ENCODE measurements around the gene PARS2. TPM values are rescaled to one million over a fixed set of nuclear protein-coding genes. Genes with fewer than 3 reads are reported as not detected.

Gene PARS2
- total RNA-seq, 2 experiments from 2014 or later: 4.2 TPM

DNA sequence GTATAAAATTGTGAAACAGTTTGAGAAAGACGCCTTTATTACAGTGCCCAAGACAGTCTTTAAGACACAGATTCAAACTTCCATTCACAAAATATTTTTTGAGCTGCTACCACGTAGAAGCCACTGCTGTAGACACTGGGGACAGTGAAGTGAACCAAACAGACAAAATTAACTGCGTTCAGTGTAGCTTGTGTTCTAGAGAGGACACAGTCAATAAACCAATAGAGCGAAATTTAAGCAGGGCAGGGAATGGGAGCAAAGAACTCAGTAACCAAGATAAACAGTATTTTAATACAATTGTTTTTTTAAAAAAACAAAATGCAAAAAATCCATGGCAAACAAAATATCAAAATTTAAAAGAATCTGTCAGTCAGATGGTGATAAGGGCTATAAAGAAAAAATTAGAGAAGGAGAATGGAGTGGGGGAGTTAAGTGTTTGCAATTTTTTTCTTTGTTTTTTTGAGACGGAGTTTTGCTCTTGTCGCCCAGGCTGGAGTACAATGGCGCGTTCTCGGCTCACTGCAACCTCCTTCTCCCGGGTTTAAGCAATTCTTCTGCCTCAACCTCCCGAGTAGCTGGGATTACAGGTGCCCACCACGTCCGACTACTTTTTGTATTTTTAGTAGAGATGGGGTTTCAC lies 719 bp upstream of the PARS2 start:
- ChIA-PET CTCF (interaction anchor here (0.7 to 5.3 kb wide), 3 partner anchors 9 to 45 kb away, joined by 3 to 31 read pairs (median 4); partner anchors contain the start of gene TTC22), POLR2A (no interaction called here)
- Mint-ChIP-seq H3K4me3 (peak overlapping the region; percentile 94), H3K4me1 (ENCODE audit: low read depth) (peaks cover 18% of the 10 kb centered on the region), H3K27ac (peak overlapping the region; percentile 93), H3K9me3 (ENCODE audit: insufficient read depth) (no peaks in the 10 kb centered on the region), H3K36me3 (ENCODE audit: low read depth) (no peaks in the 10 kb centered on the region), H3K27me3 (ENCODE audit: low read depth) (no peaks in the 10 kb centered on the region)
- ATAC-seq: peak; percentile 40
- no peak for DNase-seq

DNA sequence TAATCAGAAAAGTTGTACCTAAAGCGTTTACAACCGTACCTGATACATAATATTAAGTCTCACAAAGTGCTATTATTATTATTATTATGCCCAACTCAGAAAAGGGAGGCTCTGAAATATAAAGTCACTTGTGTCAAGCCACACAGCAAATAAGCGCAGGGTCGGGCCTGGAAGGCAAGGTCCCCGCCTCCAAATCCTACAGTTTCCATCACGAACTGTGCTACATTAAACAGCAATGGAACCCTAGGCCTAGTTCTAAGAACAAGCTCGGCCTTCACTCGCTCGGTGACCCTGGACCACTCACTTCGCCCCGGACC lies 549 bp downstream of the PARS2 start:
- ChIA-PET CTCF (interaction anchor here (1.6 to 1.9 kb wide), 2 partner anchors 37 to 46 kb away, joined by 3 to 10 read pairs; partner anchors contain the start of gene TTC22), POLR2A (interaction anchor here (1.1 kb wide), 1 partner anchor 37 kb away, joined by 3 read pairs; the partner anchor contains the start of gene TTC22)
- DNase-seq: peak; percentile 31
- H3K27ac Mint-ChIP-seq: peak overlapping the region; percentile 93
- H3K4me1 Mint-ChIP-seq (ENCODE audit: low read depth): peaks cover 18% of the 10 kb centered on the region
- no peaks in the 10 kb centered on the region for H3K9me3 Mint-ChIP-seq (ENCODE audit: insufficient read depth)
- peak; percentile 4 for ATAC-seq
- no peaks in the 10 kb centered on the region for H3K36me3 Mint-ChIP-seq (ENCODE audit: low read depth)
- peak overlapping the region; percentile 94 for H3K4me3 Mint-ChIP-seq
- H3K27me3 Mint-ChIP-seq (ENCODE audit: low read depth): no peaks in the 10 kb centered on the region

DNA sequence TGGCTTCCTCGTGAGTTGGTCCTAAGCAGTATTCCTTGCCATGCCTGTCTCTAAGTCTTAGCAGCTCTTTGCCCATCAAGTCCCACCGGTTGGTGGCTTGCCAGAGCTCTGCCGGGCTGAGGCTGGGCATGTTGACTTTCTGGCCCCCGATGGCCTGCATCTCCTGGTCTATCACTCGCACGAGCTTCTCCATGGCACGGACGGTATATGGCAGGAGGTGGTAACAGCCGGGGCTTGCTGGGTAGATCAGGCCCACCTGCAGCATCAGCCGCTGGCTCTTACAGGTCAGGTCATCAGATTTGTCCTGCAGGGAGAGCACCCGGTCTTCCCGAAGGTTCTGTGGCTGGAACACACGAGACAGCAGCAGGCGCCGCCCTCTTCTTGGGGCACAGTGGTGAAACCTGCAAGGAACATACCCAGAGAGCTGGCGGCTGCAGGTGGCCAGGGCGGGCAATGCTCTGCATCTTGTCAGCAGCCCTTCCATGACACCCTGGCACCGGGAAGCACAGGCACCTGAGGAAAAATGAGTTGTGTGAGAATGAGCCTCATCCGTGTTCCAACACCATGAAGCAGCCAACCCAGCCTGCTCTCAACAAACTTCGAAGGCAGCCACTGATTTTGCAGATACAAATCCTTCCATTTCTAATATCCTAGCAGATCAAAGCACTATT lies 5.5 kb downstream of the PARS2 start:
- Mint-ChIP-seq H3K4me1 (ENCODE audit: low read depth) (peaks cover 8% of the 10 kb centered on the region), H3K9me3 (ENCODE audit: insufficient read depth) (no peaks in the 10 kb centered on the region), H3K27me3 (ENCODE audit: low read depth) (no peaks in the 10 kb centered on the region), H3K4me3 (no peak overlapping the region), H3K27ac (no peak overlapping the region), H3K36me3 (ENCODE audit: low read depth) (peaks cover 8% of the 10 kb centered on the region)
- no peak for DNase-seq
- ChIA-PET CTCF (no interaction called here), POLR2A (no interaction called here)
- ATAC-seq: no peak

DNA sequence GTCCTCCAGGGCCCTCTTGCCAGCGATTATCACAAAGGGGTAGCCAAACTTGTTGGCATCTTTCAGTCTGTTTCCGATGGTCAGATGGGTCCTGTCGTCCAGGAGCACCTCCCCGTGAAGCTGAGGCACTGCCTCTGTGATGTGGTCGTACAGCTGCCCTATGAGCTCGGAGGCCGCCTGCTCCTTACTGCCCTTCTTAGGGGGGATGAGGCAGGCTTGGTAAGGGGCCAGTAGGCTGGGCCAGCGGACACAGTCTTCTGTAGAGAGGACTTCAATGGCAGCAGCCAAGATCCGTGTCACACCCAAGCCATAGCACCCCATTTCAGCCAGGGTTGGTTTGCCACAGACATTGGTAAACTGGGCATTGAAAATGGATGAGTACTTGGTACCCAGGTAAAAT lies 6.5 kb downstream of the PARS2 start:
- Mint-ChIP-seq H3K4me1 (ENCODE audit: low read depth) (peaks cover under 1% of the 10 kb centered on the region), H3K9me3 (ENCODE audit: insufficient read depth) (no peaks in the 10 kb centered on the region), H3K27ac (no peak overlapping the region), H3K36me3 (ENCODE audit: low read depth) (peaks cover 8% of the 10 kb centered on the region), H3K4me3 (no peak overlapping the region), H3K27me3 (ENCODE audit: low read depth) (no peaks in the 10 kb centered on the region)
- CTCF ChIA-PET: no interaction called here
- DNase-seq (no peak), ATAC-seq (no peak)
- POLR2A ChIA-PET: no interaction called here

DNA sequence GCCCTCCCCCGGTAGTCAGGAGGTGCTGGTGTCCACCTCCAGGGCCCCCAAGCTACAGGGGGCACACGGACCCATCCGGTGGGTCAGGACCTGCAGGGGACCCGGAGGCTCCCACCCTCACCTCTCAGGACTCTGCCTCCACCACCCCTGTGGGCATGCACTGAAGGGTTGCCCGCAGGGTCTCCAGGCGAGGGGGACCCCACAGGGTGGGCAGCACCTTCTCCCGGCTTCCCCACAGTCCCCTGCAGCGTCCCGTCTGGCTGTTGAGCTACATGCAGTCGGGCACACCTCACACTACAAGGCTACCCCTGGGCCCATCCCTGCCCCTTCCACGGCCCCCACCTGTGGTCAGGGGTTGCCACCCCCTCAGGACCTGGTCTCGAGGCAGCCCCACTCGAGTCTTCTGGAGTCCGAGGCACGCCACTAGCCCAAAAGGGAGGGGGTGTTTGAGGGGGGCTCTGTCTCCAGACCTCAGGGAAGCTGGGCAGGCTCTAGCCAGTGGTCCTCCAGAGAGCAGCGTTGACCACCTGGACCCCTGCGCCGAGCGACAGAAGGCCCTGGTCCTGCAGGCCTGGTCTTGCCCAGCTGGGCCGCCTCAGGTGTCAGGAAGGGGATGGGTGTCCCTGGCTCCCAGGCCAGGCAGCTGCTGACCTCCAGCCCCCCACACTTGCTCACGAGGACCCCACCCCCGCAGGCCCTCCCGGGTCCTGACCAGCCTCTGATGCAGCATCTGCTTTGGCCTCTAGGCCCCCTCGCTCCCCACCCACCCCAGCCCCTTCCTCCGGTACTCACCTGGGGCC lies 9.6 kb downstream of the PARS2 start:
- ATAC-seq: no peak
- POLR2A ChIA-PET: no interaction called here
- no peak overlapping the region for H3K27ac Mint-ChIP-seq
- H3K27me3 Mint-ChIP-seq (ENCODE audit: low read depth): no peaks in the 10 kb centered on the region
- H3K4me3 Mint-ChIP-seq: no peak overlapping the region
- no peak for DNase-seq
- CTCF ChIA-PET: interaction anchor here (0.5 kb wide), 1 partner anchor 1033 kb away, joined by 3 read pairs; no protein-coding TSS in a partner anchor
- no peaks in the 10 kb centered on the region for H3K4me1 Mint-ChIP-seq (ENCODE audit: low read depth)
- no peaks in the 10 kb centered on the region for H3K9me3 Mint-ChIP-seq (ENCODE audit: insufficient read depth)
- peaks cover 8% of the 10 kb centered on the region for H3K36me3 Mint-ChIP-seq (ENCODE audit: low read depth)

DNA sequence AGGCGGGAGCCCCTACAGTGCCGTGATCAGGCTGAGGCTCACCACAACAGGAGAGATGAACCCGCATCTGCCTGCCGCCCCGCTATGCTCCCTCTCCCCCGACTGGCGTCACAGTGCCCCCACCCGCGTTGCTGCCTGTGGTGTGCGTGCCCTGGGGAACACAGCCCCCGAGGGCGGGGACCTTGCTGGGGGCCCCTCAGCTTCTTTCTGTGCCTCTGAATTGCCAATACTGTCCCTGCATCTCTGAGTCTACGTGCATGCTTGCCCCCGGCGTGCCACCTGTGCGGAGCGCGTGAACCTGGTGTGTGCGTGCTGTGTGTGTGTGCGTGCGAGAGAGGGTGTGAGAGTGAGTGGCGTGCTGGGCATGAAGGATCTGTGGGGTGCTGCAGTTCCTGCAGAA lies 10.3 kb downstream of the PARS2 start:
- Mint-ChIP-seq H3K4me3 (no peak overlapping the region), H3K27ac (no peak overlapping the region), H3K4me1 (ENCODE audit: low read depth) (no peaks in the 10 kb centered on the region), H3K27me3 (ENCODE audit: low read depth) (no peaks in the 10 kb centered on the region), H3K36me3 (ENCODE audit: low read depth) (peaks cover 8% of the 10 kb centered on the region), H3K9me3 (ENCODE audit: insufficient read depth) (no peaks in the 10 kb centered on the region)
- CTCF ChIA-PET: no interaction called here
- DNase-seq (no peak), ATAC-seq (no peak)
- POLR2A ChIA-PET: no interaction called here

DNA sequence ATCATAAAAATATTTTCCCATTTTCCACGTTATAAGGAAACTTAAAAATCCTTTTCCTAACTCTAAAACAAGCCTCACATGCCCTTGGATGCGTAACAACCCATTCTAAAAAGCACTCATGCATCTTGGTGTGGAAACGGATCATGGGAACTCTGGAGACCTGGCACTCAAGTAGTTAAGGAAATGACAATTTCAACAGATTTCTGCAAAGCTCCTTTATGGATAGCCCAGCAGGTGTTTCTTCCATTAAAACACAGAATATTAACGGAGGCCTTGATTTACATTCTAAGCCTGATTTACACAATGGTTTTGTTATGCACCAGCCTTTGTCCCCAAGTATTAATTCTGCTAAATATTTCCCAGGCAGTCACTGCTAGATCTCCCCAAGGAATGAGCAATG lies 12.9 kb downstream of the PARS2 start:
- H3K4me1 Mint-ChIP-seq (ENCODE audit: low read depth): no peaks in the 10 kb centered on the region
- CTCF ChIA-PET: no interaction called here
- no peaks in the 10 kb centered on the region for H3K27me3 Mint-ChIP-seq (ENCODE audit: low read depth)
- H3K9me3 Mint-ChIP-seq (ENCODE audit: insufficient read depth): no peaks in the 10 kb centered on the region
- no peak overlapping the region for H3K27ac Mint-ChIP-seq
- POLR2A ChIA-PET: interaction anchor here (0.9 kb wide), 2 partner anchors 46 to 50 kb away, joined by 3 to 4 read pairs; no protein-coding TSS in a partner anchor
- H3K36me3 Mint-ChIP-seq (ENCODE audit: low read depth): peaks cover 4% of the 10 kb centered on the region
- no peak overlapping the region for H3K4me3 Mint-ChIP-seq
- DNase-seq (no peak), ATAC-seq (no peak)

DNA sequence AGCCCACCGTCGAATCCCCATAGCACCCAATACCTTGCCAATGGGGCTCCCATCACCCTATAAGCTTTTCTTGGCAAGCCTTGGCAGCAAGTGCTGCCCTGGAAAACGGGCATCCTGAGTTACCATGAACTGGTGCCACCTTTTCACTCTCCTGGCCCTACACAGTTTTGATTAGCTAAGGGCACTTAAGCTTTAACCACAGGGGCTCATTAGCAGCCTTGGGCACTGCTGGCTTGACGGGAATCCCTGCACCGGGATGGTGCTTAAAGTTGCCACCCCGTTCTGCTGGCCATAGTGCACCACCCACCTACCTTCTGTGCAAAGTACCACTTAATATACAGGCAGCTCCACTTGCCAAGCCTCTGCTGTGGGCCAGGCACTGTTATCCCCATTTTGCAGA lies 13.7 kb downstream of the PARS2 start:
- H3K9me3 Mint-ChIP-seq (ENCODE audit: insufficient read depth): no peaks in the 10 kb centered on the region

DNA sequence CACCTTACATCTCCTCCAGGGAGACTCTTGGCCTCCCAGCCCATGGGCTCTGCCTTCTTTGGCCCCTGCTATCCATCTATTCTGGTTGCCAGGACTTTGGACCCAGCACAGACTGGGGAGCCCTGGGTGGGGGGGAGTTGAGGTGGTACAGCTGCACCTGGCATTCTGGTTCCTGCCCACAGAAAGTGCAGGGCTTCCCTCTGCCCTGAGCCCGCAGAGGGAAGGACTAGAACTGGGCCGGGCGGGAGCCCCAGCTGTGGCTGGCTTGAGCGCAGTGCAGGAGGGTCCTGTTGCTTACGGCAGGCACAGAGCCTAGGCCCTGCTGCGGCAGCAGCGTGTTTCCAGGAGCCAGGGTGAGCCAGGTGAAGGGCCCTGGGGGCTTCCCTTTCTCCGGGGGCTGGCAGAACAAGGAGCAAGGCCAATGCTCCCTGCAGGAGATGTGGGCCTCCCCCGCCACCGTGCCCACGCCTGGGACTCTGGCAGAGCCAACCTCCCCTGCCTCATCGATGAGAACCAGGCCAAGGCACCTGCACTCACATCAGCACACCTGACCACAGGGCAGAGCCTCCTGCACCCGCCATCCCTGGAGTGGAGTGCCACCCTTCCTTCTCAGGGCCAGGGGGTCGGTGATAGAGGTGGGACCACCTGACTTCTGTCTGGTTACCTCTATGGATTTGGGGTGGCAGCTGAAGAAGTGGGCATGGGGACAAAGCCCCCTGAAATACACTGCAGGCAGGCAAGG lies 16.1 kb downstream of the PARS2 start:
- POLR2A ChIA-PET: no interaction called here

More for the DNA sequence above, 13.7 kb downstream of the PARS2 start:
- ATAC-seq (no peak), DNase-seq (no peak)
- H3K36me3 Mint-ChIP-seq (ENCODE audit: low read depth): no peaks in the 10 kb centered on the region
- H3K4me1 Mint-ChIP-seq (ENCODE audit: low read depth): no peaks in the 10 kb centered on the region
- H3K27ac Mint-ChIP-seq: no peak overlapping the region
- H3K4me3 Mint-ChIP-seq: no peak overlapping the region
- no peaks in the 10 kb centered on the region for H3K27me3 Mint-ChIP-seq (ENCODE audit: low read depth)
- ChIA-PET POLR2A (interaction anchor here (0.8 to 0.9 kb wide), 2 partner anchors 11 to 46 kb away, joined by 3 read pairs; no protein-coding TSS in a partner anchor), CTCF (interaction anchor here (1.0 kb wide), 1 partner anchor 51 kb away, joined by 4 read pairs; the partner anchor contains the start of gene TTC22)

DNA sequence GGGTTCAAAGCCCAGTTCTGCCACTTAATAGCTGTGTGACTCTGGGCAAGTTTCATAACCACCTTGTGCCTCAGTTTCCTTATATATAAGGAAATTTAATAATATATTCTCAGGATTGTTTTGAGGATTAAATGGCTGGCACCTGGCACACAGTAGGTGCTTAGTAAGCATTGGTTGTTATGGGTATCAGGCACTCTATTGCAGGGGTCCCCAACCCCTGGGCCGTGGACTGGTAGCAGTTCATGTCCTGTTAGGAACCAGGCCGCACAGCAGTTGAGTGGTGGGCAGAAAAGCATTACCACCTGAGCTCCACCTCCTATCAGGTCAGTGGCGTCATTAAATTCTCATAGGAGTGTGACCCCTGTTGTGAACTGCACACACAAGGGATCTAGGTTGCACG lies 18.5 kb downstream of the PARS2 start:
- DNase-seq (no peak), ATAC-seq (no peak)
- ChIA-PET CTCF (no interaction called here), POLR2A (no interaction called here)
- Mint-ChIP-seq H3K4me1 (ENCODE audit: low read depth) (no peaks in the 10 kb centered on the region), H3K36me3 (ENCODE audit: low read depth) (peaks cover 12% of the 10 kb centered on the region), H3K4me3 (no peak overlapping the region), H3K27ac (no peak overlapping the region), H3K27me3 (ENCODE audit: low read depth) (no peaks in the 10 kb centered on the region), H3K9me3 (ENCODE audit: insufficient read depth) (no peaks in the 10 kb centered on the region)

More for the DNA sequence above, 16.1 kb downstream of the PARS2 start:
- Mint-ChIP-seq H3K36me3 (ENCODE audit: low read depth) (no peaks in the 10 kb centered on the region), H3K27me3 (ENCODE audit: low read depth) (no peaks in the 10 kb centered on the region), H3K27ac (no peak overlapping the region), H3K4me1 (ENCODE audit: low read depth) (no peaks in the 10 kb centered on the region), H3K9me3 (ENCODE audit: insufficient read depth) (no peaks in the 10 kb centered on the region), H3K4me3 (no peak overlapping the region)
- no peak for ATAC-seq
- CTCF ChIA-PET: no interaction called here
- no peak for DNase-seq

DNA sequence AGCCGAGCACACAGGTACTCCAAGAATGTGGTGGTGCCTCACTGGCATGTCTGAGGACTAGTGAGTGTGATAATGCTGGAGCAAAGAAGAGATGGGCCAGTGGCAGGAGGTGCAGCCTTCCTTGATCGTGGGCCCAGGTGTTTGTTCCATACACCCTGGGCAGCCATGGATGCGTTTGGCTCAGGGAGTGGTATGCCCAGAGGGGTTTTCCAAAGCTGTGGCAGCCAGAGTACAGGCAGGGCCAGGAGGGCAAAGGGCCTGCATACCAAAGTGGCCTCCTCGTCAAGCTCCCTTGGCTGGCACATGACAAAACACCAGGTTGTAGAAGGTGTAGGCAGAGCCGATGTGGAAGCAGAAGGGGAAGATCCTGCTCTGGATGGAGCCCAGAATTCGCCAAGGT lies 19.0 kb downstream of the PARS2 start:
- ChIA-PET POLR2A (no interaction called here), CTCF (no interaction called here)
- DNase-seq (no peak), ATAC-seq (no peak)
- Mint-ChIP-seq H3K36me3 (ENCODE audit: low read depth) (peaks cover 12% of the 10 kb centered on the region), H3K9me3 (ENCODE audit: insufficient read depth) (no peaks in the 10 kb centered on the region), H3K27me3 (ENCODE audit: low read depth) (no peaks in the 10 kb centered on the region), H3K4me1 (ENCODE audit: low read depth) (no peaks in the 10 kb centered on the region), H3K4me3 (no peak overlapping the region), H3K27ac (no peak overlapping the region)

Data from activated CD8-positive, alpha-beta T cell treated with anti-CD3 and anti-CD28 coated beads, Interleukin-2, amount 10 ng/mL, durations not matched to agents 7 days and 5 days (primary cell).